ENCODE data around the gene ZNF503. TPM values are rescaled to one million over a fixed set of nuclear protein-coding genes. Genes with fewer than 3 reads are reported as not detected.

The ZNF503 gene
- total RNA-seq, 1 donor from 2014 or later = 38.5 TPM

DNA sequence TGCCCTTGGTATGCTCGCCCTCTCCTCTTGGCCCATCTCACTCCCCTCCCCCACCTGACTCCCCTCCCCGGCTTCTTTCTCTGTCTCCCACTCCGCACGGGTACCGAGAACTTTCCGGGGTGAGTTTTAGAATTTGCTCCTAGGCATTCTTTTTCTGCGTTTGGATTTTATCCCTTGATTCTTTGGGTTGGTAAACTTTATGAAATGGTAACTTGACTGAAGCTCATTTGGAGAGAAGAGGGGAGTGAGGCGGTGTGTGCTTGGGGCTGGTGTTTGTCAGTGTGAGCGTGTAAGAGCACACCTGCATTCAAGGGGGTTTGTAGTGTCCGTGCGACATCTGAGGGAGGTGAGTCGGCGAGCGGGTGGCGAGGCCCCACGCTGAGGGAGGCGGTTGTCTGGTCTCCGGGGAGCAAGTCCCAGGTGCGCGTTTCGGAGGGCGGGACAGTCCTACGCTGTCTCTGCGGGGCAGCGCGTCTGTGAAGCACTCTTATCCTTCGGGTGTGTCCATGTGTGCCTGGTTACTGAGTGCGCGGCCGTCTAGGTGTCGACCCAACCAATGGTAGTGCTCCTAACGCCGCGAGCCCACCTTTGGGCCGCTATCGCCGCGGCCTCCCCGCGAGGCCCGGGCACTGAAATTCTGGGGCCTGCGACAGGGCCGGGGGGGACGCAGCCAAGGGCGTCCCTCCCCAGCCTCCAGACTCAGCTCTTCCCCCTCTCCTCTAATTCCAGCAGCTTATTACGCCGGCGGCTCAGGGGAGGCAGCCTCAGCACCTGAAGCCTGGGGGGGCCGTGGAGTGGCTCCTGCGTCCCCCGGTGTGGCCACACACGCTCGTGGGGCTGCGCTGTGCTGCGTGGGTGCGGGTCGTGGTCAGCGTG lies 2.6 kb upstream of the ZNF503 start:
- DNase-seq (ENCODE audit: extremely low spot score, unreplicated experiment) = no peak
- H3K27me3 Mint-ChIP-seq (ENCODE audit: unreplicated experiment) = peaks cover 41% of the 10 kb centered on the region
- TF ChIP-seq, protein P1, sequence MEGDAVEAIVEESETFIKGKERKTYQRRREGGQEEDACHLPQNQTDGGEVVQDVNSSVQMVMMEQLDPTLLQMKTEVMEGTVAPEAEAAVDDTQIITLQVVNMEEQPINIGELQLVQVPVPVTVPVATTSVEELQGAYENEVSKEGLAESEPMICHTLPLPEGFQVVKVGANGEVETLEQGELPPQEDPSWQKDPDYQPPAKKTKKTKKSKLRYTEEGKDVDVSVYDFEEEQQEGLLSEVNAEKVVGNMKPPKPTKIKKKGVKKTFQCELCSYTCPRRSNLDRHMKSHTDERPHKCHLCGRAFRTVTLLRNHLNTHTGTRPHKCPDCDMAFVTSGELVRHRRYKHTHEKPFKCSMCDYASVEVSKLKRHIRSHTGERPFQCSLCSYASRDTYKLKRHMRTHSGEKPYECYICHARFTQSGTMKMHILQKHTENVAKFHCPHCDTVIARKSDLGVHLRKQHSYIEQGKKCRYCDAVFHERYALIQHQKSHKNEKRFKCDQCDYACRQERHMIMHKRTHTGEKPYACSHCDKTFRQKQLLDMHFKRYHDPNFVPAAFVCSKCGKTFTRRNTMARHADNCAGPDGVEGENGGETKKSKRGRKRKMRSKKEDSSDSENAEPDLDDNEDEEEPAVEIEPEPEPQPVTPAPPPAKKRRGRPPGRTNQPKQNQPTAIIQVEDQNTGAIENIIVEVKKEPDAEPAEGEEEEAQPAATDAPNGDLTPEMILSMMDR (IDR thresholded peaks at IDR 0.05) = no peak
- H3K9me3 Mint-ChIP-seq (ENCODE audit: unreplicated experiment) = no peaks in the 10 kb centered on the region
- peak overlapping the region; percentile 94 for H3K4me3 Mint-ChIP-seq (ENCODE audit: unreplicated experiment)
- peaks cover 38% of the 10 kb centered on the region for H3K4me1 Mint-ChIP-seq (ENCODE audit: unreplicated experiment)
- no peaks in the 10 kb centered on the region for H3K36me3 Mint-ChIP-seq (ENCODE audit: unreplicated experiment)
- H3K27ac Mint-ChIP-seq (ENCODE audit: unreplicated experiment) = no peak overlapping the region

DNA sequence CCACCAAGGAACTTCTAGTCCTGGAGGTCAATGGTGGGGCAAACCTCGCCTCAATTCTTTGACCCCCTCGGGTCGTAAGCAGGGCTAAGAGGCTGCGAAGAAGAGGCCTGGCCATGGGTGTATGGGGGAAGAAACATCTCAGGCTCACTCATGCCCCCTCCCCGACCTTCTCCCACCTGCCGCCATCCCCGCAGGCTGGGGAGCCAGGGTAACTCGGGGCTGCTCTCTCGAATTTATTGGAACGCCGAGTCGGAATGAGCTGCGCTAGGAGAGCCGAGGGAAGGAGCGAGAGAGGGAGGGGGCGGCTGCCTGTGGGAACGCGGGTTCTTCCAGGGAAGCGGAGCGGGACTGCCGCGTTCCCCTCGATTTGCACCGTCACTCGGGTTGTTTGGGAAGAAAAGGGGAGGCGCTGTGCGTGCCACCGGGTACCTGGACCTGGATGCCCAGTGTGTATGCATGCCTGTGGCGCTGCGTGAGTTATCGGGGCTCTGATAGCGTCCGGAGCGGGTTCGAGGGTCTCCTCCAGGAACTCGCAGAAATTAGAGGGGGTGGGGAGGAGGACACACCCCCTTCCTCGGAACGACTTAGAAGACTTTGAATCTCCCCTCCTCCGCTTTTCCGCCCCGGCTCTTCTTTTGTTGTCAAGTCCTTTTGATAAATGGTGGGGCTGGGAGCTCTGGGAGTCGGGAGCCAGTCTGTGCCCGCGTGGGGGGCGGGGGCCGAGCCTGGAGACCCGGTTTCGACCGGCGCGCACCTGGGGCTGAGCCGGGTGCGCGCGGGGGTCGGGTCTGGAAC lies 1.8 kb upstream of the ZNF503 start:
- H3K4me1 Mint-ChIP-seq (ENCODE audit: unreplicated experiment) = peaks cover 36% of the 10 kb centered on the region
- no peaks in the 10 kb centered on the region for H3K9me3 Mint-ChIP-seq (ENCODE audit: unreplicated experiment)
- peaks cover 40% of the 10 kb centered on the region for H3K27me3 Mint-ChIP-seq (ENCODE audit: unreplicated experiment)
- DNase-seq (ENCODE audit: extremely low spot score, unreplicated experiment) = no peak
- peak overlapping the region; percentile 96 for H3K27ac Mint-ChIP-seq (ENCODE audit: unreplicated experiment)
- TF ChIP-seq, protein P1 (IDR thresholded peaks at IDR 0.05) = no peak
- peak overlapping the region; percentile 94 for H3K4me3 Mint-ChIP-seq (ENCODE audit: unreplicated experiment)
- peaks cover 2% of the 10 kb centered on the region for H3K36me3 Mint-ChIP-seq (ENCODE audit: unreplicated experiment)

DNA sequence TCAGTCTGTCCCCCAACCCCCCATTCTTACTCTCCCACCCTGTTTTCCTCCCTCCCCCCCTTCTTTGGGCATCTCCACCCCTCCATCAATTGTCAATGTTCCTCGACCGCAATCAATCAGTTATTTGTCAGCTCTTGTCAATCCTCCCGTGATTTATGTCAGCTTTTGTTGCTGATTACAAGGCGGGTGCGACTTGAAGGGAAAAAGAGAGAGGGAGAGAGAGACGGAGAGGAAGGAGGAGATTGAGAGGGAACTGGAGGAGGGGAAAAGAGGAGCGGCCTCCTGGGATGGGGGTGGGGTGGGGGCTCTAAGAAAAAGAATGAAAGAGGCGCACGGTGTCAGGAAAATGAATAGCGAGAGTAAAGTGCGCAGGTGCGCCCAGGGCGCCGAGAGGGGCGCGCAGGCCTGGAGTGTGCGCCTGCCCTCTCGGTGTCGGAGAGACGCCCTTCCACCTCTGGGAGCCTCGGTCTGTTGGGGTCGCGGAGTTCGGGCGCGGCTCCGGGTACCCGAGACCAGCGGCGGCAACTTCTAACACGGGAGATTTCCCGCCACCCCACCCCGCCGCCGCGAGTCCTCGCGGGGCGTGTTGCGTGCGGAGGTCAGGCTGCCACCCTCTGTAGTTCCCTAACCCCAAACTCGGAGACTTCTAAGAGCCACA lies 1.1 kb upstream of the ZNF503 start:
- H3K27ac Mint-ChIP-seq (ENCODE audit: unreplicated experiment) = peak overlapping the region; percentile 96
- H3K27me3 Mint-ChIP-seq (ENCODE audit: unreplicated experiment) = peaks cover 43% of the 10 kb centered on the region
- H3K36me3 Mint-ChIP-seq (ENCODE audit: unreplicated experiment) = peaks cover 10% of the 10 kb centered on the region
- DNase-seq (ENCODE audit: extremely low spot score, unreplicated experiment) = no peak
- H3K9me3 Mint-ChIP-seq (ENCODE audit: unreplicated experiment) = no peaks in the 10 kb centered on the region
- H3K4me3 Mint-ChIP-seq (ENCODE audit: unreplicated experiment) = peak overlapping the region; percentile 94
- TF ChIP-seq, protein P1 (IDR thresholded peaks at IDR 0.05) = no peak
- peaks cover 38% of the 10 kb centered on the region for H3K4me1 Mint-ChIP-seq (ENCODE audit: unreplicated experiment)

DNA sequence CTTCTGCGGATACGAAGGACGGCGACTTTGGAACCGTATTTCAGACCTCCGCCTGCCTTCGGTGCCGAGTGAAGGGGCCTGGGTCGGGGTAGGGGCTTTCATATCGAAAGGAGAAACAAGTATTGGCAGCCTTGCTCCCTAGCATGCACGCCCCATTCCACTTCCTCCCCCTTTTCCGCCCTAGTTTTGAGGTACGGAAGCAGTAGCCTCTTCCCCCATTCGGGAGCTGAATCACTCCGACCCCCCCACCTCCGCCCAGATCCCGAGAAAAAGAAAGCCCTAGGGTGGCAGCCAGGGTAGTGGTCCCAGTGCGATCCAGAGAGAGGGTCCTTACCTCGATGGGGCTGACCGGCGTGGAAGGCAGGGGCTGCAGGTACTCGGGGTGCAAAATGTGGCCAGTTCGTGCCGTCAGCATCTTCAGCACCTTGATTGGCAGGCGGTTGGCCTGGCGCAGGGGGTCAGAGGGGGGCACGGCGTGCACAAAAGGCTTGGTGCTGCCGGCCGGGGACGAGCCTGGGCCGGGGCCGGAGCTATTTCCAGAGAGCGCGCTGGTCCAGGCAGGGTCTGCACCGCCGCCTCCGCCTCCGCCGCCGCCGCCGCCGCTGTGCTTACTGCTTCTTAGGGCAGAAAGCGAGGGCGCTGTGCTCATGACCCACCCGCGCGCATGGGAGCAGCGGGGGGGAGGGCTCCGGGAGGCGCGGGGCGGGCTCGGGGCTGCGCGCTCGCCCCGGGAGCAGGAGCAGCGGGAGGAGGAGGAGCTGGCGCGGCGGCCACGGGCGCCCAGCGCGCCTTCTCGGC lies 594 bp downstream of the ZNF503 start:
- peak overlapping the region; percentile 94 for H3K4me3 Mint-ChIP-seq (ENCODE audit: unreplicated experiment)
- no peaks in the 10 kb centered on the region for H3K9me3 Mint-ChIP-seq (ENCODE audit: unreplicated experiment)
- TF ChIP-seq, protein P1 (IDR thresholded peaks at IDR 0.05) = no peak
- peak; percentile 88 for DNase-seq (ENCODE audit: extremely low spot score, unreplicated experiment)
- peaks cover 13% of the 10 kb centered on the region for H3K36me3 Mint-ChIP-seq (ENCODE audit: unreplicated experiment)
- peaks cover 32% of the 10 kb centered on the region for H3K27me3 Mint-ChIP-seq (ENCODE audit: unreplicated experiment)
- H3K4me1 Mint-ChIP-seq (ENCODE audit: unreplicated experiment) = peaks cover 35% of the 10 kb centered on the region
- peak overlapping the region; percentile 70 for H3K27ac Mint-ChIP-seq (ENCODE audit: unreplicated experiment)
